CD4-positive, alpha-beta T cell treated with Interleukin-21 for 1 hour (primary cell): ENCODE data around the gene MAP1LC3B2.

ENCODE experiments used
- DNase-seq: peaks from one replicate; pipeline ENCODE4 v3.0.0-alpha.2; 2020

The MAP1LC3B2 gene

DNA sequence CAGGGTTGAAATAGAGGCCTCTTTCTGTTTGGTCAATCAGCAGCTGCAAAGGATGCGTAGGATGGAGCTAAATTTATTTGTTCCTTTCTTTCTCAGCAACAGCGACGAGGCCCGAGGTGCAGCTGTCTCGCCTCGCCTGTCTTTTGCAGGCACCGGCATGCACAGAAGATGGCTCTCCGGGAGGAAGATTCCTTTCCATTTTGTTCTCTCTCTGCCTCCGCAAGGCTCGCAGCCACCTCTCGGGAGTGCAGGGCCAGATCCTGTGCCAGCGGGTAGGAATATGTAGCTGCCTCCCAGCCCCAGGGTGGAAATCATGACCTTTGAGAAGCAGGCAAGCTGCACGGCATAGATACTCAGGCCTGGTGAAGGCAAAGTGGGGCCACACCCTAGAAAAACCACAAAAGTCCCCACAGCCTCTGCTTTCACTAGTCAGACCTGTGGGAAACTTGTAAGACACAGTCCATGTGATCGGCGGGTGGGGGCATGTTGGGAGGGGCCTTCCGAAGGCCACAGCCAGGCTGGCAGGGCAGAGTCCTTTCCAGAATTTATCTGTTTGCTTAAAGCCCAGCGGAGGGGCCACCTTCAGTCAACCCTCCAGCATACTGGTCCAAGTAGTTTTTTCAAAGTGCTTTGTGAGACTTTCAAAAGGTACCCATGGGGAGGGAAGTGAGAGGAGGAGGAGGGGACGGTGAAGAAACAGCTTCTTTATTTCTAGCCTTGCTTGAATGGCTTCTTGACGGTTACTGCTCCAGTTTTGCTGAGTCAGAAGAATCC lies at the start of gene MAP1LC3B2:
Gene MAP1LC3B2 (plus strand): TSS at position 220 of the 774 bp plus-strand sequence. CDS start 16,562 bp downstream, outside the sequence.
- peak; percentile 84 for DNase-seq

DNA sequence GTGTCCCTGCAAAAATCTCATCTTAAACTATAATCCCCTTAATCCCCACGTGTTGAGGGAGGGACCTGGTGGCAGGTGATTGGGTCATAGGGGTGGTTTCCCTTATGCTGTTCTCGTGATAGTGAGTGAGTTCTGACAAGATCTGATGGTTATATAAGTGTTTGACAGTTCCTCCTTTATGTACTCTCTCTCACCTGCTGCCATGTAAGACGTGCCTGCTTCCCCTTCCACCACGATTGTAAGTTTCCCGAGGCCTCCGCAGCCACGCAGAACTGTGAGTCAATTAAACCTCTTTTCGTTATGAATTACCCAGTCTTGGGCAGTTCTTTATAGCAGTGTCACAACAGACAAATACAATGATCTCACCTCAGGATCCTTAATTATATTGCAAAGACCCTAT lies 45.2 kb upstream of the MAP1LC3B2 start:
- no peak for DNase-seq

DNA sequence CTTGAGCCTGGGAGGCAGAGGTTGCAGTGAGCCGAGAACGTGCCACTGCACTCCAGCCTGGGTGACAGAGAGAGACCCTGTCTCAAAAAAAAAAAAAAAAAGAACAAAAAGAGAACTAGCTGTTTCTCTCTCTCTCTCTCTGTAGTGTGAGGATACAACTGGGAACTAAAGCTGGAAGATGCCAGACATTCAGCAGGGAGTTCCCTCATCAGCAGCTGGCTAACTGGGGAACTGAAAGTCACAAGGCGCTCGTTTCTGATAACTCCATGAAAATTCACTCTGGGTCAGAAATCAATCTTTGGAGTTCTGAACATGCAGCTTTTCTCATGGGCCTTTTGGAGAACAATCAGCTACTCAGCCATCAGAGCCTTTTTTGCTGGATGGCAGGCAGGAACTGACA lies 43.5 kb upstream of the MAP1LC3B2 start:
- DNase-seq: no peak

DNA sequence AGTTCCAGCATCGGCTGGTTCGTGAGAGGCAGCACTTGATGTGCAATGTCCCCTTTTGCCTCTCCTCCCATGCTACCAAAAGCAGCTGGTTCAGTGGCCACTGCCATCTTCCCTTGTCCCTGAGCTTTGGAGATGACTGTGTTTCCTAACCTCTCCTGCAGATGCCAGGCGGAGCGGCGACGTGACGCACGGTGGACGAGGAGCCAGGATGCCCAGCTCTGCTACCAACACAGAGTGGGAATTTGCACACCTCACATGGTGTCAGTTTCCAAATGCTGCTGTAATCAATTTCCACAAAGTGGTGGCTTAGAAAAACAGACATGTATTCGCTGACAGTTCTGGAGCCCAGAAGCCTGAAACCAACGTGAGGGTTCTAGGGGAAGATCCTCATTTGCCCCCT lies 42.5 kb upstream of the MAP1LC3B2 start:
- DNase-seq: no peak

DNA sequence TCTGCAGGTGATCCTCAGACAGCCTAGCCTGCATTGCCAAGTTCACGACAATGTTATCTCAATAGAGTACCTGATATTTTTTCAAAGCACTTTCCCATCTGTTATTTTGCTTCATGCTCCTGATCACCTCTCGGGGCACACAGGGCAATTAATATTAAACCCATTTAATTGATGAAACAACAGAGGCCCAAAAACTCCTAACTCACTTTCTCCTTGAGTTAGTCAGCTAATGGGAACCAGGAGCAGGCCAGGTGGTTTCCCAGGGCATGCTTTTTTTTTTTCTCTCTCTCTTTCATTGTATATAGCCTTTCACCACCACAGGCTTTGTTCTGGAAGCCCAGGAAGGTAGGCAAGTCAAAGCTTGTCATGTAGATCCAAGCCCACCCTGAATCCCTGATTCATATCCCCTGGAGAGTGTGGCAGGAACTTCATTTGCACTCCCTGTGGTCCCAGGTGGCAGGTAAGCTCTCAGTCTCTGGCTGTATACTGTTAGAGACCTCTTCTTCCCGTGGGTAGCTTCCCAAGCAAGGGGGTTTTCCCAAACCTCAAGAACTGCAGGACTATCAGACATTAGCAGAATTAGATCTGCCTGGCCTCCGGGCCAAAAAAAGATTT lies 41.6 kb upstream of the MAP1LC3B2 start:
- no peak for DNase-seq

DNA sequence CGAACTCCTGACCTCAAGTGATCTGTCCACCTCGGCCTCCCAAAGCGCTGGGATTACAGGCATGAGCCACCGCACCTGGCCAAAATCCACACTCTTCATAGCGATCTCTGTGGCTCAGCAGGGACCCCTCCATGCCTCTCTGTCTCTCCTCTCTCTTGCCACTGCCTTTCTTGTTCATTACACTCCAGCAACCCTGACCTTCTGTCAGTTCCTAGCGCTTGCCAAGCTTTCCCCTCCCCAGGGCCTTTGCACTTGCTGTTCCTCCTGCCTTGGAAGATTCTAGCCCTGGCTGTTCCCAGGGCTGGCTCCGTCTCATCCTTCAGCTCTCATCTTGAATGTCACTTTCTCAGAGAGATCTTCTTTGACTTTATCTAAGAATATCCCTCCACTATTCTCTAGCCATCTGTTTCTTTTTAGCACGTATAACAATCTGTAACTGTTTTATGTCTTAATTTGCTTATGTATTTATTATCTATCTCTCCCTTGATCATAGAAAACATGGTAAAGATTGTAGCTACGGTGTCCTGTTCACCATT lies 38.9 kb upstream of the MAP1LC3B2 start:
- no peak for DNase-seq

DNA sequence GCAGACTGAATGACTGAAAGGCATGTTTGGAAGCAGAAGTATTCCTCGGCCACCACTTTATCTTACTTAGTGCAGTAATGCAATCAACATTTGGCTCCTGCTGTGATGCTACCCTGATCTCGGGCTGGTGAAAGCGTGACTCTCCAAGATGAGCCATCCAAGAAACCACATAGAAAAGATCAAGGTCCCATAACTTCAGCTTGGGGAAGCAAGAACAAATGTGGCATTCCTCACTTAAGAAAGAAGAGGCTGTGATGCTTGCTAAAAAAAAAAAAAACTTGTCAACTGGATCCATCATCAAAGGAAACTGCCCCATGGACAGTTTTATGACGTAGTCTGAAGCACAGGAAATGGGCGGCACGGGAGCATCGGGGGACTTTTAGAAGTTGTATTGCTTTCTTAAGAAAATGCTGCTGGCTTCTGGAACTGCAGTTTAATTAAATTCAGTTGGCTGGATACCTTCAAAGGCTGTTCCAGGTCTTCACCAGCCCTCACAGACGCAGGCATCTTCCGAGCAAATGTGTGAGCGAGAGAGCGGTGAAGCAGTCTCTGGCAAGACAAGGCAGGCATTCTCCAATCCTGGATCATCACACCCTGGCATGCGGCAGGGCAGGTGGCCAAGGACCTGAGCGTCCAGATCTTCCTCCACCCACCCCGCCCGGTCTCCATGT lies 38.2 kb upstream of the MAP1LC3B2 start:
- peak; percentile 7 for DNase-seq

DNA sequence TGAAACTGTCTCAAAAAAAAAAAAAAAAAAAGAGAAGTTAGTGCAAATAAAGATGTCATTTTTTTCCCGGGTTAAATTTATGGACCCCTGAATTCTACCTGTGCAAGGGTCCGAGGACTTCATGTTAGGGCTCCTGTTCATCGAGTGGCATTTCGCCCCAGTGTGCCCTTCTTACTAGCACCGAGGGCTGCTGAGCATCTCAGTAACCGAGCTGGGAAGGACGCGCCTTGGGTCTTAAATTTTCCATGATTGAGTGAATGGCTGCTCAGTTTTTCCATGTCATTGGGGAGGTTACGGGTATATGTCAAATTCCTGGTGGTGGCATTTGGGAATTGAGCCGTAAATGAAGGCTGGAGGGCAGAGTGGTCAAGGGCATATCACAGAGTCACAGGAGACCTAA lies 34.9 kb upstream of the MAP1LC3B2 start:
- no peak for DNase-seq

DNA sequence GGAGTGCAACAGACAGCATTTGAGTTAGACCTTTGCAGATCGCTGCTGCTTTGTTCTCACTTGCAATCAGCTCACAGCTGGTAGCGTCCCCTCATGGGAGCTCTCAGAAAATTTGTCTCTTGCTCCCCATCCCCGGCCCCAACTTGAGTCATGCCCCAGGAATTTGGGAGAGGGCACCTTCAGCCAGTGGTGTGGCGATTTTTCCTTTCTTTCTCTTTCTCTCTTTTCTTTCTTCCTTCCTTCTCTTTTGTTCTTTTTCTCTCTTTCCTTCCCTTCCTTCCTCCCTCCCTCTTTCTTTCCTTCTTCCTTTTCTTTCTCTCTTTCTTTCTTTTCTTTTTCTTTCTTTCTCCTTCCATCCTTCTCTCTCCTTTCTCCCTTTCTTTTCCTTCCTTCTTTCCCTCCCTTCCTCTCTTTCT lies 34.2 kb upstream of the MAP1LC3B2 start:
- no peak for DNase-seq

DNA sequence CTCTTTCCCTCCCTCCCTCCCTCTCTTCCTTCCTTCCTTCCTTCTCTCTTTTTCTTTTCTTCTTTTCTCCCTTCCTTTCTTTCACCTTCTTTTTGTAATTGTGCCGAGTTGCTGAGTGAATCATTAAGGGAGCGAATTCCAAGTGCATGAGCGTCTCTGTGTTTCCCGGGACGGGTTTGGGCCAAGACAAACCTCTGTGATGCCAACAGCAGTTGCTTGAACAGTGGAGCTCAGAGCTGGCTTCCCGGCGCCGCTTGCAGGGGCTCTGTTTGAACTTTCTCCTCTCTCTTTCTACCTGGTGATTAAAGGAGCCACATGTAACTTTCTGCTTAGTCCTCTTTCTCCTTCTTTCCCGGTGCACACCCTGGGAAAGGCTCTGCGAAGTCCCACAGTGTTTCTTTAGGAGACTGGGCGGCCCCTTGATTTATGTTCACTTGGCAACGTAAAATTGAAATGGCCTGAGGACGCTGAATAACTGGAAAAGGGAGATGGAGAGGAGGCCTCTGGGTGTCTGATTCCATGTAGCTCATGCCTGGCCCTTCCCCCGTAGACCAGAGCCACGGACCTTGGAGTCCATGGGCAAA lies 33.7 kb upstream of the MAP1LC3B2 start:
- no peak for DNase-seq

DNA sequence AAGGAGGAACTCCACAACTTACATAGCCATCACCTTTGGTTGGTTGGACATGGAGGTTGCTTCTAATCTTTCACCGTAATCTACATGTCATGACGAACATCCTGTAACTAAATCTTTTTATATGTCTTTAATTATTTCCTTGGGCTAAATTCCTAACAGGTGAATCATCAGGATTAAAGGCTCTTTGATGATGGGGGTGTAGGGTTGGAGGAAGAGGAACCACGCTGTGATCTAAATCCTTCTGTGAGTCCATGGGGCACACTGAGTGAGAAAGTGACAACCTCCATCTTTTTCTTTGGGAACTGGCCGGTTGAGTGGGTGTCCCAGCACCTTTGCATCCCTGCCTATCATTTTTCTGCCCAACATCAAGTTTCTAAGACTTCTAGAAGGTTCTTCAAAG lies 31.1 kb upstream of the MAP1LC3B2 start:
- no peak for DNase-seq

DNA sequence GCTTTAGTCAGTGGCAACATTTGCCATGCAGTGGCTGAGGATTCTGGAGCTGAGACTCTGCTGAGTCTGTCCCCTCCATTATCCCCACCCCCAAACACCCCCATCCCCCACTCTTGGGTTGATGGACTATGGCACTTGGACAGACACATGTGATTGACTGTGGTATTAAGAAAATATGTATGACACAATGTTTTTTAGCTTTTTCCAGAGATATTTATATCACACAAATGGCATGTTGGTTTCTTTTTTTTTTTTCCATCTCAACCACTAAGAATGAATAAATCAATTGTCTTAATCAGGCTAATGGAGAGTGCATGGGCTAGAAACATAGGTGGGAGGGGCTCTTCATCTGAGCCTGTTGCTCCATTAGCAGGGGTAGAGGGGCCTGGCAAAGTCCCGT lies 30.7 kb upstream of the MAP1LC3B2 start:
- DNase-seq: no peak

DNA sequence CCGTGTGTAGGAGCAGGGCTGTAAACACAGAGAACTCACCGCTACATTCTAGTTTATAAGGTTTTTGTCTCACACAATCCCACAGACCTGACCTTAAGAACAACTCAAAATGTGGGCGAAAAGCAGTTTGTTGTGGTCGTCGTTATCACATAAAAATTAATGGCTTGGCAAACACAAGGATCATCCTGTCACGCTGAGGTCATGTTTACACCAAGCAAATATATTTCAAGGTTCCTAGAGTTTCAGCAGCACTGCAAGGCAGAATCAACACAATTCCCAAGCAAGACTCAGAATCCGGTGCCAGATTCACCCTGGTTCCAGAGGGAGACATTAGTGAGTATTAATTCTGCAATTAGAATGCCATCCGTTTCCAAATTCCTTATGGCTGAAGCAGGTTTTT lies 30.1 kb upstream of the MAP1LC3B2 start:
- DNase-seq: no peak

DNA sequence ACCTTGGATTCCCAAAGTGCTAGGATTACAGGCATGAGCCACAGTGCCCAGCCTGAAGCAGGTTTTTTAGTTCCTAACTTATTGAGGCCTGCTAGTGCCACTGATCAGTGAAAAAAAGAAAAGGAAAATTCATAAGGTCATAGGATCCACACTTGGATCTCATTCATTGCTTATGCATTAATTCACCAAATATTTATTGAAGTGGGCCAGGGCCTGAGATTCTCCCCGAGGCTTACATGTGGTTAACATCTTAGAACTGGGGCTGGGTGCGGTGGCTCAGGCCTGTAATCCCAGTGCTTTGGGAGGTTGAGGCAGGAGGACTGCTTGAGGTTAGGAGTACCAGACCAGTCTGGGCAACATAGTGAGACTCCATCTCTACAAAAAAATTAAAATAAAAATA lies 29.5 kb upstream of the MAP1LC3B2 start:
- DNase-seq: no peak

DNA sequence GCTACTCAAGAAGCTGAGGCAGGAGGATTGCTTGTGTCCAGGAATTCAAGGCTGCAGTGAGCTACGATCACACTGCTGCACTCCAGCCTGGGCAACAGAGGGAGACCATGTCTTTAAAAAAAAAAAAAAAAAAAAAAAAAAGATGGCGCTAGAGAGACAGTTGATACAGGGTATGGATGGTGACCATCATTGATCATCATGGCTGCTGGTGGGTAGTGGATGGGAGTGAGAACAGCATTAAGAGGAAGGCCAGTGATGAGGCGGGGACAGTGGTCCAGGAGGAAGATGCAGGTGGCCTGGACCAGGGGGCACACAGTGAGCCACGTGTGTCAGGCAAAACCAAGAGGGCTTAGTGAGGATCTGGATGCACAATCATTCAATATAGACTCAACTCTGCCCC lies 26.8 kb upstream of the MAP1LC3B2 start:
- no peak for DNase-seq

DNA sequence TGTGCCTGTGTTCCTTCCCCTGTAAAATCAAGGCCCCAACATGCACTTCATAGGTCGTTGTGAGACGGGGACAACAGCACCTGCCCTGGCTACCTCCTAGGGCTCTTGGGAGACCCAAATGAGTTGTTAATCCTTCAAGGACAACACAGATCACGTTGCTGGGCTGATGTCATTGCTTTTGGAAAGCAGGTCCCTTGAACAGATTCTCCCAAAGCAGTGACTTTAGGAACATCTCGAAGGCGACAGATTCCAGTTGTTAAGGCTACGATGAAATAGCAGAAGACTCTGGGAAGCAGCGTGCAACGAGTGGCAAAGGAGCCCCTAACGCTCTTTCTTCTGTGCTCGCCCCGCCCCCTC lies 26.2 kb upstream of the MAP1LC3B2 start:
- no peak for DNase-seq

DNA sequence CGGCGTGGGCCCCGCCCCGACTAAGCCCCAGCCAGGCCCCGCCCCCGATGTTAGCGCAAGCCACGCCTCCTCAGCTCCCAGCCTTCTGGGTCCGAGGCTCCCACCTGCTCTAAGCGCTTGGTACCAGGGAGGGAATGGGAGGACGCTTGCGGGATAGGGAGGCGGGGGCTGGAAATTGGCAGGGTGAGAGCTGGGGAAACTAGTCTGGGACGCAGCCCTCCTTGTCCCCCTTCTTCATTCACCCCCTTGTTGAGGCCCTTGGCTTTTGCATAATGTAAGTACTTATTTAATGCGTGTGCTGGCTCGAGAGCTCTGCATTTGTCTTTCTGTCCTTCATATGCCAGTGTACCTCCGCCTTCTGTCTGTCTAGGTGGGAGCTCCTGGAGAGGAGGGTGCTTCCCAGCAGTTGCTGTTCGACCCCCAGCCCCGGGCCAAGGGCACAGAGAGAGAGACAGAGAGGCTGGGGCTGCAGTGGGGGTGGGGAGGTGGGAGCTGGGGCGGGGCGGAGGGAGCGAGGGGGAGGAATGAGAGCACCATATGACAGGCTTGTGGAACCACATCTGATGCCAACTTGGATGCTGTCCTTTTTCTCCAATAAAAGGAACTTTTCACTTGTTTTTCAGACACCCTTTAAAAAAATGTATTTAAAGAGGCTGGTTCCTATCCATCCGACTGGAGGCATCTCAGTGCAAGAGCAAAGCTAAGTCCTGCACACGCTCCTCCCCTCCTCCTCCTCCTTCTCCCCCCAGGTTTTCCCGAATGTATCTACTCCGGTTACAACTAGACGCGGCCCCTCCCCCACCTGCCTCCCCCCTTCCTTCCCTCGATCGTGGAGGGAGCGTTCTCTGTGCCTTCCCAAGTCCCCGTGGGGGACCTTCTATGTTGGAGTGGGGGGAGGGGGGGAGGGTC lies 25.6 kb upstream of the MAP1LC3B2 start:
- DNase-seq: peak; percentile 70

DNA sequence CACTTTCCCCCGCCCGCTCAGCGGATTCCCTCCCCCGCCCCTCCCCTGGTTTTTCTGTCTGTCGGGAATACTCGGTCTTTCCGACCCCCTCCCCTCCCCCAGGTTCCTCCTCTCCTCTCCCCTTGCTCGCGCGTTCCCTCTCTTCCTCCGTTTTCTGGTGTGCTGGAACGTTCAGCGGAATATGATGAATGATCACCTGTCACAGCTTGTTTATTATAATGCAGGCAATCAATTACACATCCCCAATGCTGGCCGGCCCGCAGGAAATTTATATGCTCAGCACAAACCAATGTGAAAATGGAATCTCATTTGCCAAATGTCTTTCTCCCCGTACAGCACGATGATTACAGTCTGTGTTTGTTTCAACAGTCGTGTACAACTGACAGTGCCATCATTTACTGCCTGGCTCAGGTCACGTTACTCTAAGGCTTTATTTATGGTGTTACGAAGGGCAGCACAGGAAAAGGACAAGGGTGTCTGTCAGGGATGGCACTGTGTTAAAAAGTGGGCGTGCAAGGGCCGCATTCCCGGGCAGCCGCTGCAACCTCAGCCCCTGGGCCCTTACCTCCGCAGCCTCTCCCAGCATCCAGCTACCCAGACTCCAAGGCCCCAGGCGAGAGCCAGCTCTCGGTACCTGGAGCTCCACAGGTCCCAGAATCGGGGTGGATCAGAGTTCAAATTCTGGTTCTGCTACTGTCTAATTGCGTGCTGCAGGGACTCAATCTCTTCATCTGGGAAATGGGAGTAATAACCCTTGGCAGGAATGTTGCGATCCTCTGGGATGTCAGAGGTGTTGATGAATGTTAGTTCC lies 24.7 kb upstream of the MAP1LC3B2 start:
- no peak for DNase-seq

DNA sequence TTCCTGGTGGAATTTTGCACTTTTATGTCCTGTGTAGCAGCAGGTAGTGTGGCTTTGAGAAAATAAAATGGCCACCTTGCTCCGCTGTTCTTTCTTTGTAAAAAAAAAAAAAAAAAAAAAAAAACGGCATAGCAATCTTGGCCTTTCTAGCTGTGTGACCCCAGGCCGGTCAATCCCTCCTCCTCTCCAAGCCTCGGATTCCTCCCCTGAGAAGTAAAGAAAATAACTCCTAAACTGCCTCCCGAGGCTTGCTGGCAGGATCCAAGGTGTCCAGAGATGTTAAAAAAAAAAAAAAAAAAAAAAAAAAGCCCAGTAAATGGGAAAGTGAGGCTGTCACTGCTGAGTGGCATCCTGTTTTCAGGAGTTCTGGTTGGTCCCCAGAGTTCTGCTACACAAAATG lies 23.9 kb upstream of the MAP1LC3B2 start:
- no peak for DNase-seq

DNA sequence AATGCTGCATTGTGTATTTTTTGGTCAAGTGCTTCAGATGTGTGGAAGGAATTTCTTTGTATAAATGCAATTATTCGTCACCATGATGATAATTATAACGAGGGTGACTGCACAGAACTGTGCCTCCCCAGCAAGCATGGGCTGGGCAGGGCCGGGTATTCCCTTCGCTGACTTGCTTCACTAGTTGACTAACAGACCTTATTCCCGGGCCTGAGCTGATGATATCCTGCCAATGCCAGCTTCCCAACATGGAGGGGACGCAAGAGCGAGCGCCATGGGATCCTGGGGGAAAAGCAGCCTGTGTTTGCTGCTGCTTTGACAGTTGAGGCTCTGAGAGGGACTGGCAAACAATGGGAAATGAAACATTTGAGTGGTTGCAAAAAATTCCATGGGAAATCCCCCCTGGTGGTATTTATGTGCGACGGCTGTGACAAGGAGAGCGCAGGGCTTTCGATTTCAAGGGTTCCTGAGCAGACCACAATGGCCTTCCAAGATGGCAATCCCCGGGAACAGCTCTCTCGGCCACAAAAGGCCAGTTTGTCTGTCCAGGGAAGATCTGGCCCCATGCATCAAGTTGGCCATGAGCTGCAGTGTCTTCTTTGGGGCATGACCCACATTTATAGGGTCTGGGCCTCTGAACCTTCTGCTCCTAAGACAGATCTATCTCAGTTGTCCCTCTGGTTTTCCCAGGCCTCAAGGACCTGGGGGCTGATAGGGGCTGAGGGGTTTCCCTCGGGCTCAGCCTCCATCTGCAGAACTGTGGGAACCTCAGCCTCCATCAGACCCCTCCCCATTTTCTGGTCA lies 21.9 kb upstream of the MAP1LC3B2 start:
- peak; percentile 22 for DNase-seq
